ENCODE measurements around the gene FERMT1.

Gene FERMT1, protein sequence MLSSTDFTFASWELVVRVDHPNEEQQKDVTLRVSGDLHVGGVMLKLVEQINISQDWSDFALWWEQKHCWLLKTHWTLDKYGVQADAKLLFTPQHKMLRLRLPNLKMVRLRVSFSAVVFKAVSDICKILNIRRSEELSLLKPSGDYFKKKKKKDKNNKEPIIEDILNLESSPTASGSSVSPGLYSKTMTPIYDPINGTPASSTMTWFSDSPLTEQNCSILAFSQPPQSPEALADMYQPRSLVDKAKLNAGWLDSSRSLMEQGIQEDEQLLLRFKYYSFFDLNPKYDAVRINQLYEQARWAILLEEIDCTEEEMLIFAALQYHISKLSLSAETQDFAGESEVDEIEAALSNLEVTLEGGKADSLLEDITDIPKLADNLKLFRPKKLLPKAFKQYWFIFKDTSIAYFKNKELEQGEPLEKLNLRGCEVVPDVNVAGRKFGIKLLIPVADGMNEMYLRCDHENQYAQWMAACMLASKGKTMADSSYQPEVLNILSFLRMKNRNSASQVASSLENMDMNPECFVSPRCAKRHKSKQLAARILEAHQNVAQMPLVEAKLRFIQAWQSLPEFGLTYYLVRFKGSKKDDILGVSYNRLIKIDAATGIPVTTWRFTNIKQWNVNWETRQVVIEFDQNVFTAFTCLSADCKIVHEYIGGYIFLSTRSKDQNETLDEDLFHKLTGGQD

DNA sequence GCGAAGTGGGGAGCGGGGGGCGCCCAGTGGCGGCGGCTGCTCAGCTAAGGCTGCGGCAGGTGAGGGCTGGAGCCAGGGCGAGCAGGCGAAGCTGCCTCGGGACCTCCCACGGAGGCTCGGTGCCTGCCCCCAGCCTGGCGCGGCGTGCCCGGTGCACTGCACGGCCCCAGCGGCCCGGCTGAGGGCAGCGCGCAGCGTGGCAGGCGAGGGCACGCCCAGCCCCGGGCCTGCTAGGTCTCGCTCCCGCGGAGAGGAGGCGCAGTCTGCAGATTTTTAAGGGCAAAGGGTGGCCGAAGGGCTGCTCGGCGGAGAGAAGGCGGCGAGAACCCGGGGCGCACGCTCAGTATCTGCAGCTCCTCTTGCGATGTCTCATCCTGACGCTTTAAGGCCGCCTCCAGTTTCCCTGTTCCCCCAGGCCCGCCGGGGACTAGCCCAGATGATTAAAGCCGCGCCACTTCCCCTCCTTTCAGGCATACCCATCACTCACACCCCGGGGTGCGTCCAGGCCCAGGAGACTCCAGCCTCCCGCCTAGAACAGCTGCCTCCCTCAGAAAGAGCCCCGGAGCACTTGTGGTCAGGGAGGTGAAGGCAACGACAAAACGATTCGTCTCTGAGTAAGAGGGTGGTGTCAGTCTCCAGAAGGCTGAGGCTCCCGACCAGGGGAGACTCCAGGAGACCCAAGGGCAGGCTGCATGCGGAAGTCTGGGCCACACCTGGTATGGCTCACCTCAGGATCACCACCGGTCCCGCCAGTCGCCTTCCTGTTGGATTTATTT is at the start of gene FERMT1:
TSS of gene FERMT1 (minus strand) at position 158 of the 776 bp plus-strand sequence. CDS start 3,476 bp downstream, outside the sequence.
- DNase-seq, result peak; percentile 44

DNA sequence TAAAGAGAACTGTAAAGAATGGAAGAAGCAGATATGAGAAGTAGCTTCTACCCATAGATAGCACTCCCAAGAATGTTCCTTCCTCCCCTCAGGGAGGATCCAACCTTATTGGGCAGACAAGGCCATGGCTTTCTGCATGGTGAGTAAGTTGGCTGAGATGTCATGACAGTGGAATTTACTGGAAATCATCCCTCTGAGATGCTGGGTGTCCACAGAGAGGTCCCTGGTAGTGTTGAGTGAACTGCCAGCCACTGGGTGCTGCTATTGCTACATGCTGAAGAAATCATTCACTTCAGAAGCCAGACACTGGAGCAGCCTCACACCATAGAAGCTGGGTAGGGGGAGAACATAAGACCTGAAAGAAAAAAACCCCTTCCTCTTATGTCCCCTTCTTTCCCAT is 46.4 kb upstream of the FERMT1 start:
- DNase-seq, result no peak

GRCh38 chr20:6168204-6168603 is 45.4 kb upstream of the FERMT1 start:
- no peak for DNase-seq

- DNase-seq, result no peak
Measured at GRCh38 chr20:6165346-6165745, 42.5 kb upstream of the FERMT1 start.

DNA sequence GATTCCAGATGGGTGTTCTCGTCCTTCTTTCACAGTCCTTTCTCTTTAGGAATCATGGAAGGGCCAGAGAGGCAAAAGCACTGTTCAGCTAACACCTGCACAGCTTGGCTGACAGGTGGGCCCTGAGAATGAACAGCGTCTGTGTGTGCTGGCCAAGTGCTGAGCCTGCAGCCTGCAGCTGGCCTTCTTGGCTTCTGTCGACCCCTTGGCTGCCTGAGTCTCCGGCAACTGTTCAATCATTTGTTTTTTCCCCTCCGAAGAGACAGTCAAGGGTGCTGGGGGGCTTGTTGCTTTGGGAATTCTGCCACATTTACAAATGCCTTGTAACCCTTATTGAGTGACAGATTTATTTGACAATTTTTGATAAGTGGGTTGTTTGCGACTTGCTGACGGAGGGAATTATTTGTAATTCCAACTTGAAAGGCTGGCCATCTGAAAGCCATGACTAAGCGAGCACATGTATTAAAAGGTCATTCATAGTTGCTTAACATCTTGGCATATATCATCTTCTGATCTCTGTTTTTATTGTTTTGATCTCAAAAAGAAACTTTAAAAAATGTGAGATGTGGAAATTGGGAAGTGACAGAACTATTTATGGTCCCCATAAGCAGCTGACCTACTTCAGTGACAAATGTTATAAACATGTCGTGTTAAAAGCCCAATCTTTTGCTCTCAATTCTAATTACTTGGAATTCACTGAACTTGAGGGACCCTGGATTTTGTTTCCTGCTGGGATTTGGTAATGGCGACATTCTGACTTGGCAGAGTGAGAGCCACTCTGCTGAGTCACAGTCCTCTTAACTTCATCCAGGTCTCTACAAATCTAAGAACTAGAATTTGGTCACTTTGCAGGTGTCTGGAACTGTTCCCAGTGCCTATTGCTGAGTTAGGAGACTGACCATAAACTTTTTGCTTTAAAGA is 41.9 kb upstream of the FERMT1 start:
- DNase-seq, result no peak

DNA sequence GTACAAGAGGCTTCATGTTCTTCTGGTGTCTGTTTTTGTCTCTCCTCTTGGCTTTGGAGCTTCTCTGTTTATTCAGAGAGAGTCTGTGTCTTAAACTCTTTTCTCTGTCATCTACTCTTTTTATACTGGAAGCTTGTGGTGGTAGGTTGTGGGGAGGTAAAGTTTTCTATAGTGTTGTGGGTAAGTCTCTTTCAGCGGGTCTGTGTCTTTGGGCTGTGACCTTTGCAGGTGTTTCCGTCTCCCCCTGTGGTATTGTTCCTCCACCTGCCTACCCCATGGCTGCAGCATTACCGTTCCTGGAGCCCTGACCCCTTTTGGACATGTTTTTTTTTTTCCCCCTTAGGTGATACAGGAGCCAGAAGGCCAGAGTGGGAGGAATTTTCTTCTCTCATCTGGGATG is 37.9 kb upstream of the FERMT1 start:
- no peak for DNase-seq

DNA sequence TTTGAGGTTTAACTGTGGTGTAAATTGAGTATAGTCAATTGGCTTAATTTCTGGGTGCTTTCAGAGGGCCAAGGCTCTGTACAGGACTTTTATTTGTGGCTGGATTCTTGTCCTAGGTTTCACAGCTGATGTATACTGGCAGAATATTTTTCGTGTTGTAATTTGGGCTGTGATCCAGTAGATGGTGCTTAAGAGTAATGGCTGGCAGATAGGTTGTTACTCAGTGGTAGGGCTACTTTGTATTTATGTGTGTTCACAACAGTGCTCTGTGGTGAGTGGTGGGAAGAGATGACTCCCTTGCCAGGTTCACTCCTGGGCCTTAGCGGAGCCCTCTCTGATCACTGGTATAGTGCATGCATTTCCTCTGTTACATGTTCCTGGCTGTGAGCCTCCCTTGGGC is 34.5 kb upstream of the FERMT1 start:
- DNase-seq, result no peak

- DNase-seq, result no peak
Measured at GRCh38 chr20:6152777-6153176, 29.9 kb upstream of the FERMT1 start.

GRCh38 chr20:6148073-6148472 is 25.2 kb upstream of the FERMT1 start:
- DNase-seq, result no peak

DNA sequence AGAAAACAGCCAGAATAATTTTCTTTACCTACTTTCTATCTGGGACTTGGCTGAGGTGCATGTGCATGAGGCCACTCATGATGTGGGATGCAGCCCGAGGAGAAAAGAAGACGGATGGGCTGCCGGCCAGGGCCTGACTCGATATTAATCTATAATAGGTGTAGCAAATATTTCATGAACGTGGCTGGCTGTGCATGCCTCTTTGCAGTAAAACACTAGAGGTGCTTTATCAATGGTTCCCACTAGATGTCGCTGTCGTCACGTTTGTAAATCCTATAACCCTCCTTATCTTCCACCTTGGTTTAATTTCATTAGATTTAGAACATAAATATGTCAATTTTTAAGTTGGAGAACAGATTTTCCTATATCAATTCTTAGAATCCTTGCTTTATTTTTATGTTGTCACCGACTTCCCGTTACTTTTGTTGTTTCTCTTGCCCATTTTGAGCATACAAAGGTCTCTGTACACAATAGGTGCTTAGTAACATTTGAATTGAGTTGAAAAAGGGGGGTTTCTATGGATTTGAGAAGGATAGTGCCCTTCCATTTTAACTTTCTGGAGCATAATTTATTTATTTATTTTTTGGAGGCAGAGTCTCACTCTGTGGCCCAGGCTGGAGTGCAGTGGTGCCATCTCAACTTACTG is 19.6 kb upstream of the FERMT1 start:
- peak; percentile 48 for DNase-seq

GRCh38 chr20:6140947-6141346 is 18.1 kb upstream of the FERMT1 start:
- no peak for DNase-seq

DNA sequence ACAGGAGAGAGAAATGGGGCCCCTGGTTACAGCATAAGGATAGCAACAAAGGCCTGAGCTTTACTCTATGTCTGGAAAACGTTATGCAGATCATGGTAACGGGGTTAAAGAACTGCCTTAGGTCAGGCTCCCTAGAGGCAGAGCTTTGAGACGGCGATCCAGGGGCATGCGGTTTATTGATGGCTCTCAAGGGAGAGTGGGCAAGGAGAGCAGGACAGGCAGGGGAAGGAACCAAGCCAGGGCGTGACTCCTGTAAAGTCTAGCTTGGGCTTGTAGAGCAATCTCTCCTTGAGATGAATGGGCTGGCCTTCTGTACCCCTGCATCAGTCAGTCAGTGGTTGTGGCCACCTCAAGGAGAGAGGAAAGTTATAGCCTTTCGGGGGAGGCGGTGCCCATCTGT is 12.5 kb upstream of the FERMT1 start:
- DNase-seq, result no peak

GRCh38 chr20:6134592-6134991 is 11.8 kb upstream of the FERMT1 start:
- DNase-seq, result no peak

- no peak for DNase-seq
Measured at GRCh38 chr20:6130045-6130444, 7.2 kb upstream of the FERMT1 start.

DNA sequence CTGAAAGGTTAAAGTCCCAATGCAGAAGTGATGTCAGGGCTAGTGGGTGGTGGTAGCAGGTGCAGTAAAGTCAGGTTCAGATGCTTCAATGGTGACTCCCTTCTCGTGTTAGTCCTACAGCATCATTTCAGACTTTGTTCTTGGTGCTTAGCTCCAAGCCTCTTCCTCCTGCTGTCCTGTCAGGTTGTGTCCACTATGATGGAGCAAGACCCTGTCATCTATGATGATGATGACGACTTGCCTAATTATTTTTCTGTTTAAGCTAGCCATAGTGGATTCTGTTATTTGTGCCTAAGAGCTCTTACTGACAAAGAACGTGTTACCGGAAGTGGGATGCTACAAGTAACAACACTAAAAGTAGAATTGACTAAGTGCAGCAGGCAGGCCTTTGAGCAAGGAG is 5.0 kb upstream of the FERMT1 start:
- DNase-seq, result no peak

DNA sequence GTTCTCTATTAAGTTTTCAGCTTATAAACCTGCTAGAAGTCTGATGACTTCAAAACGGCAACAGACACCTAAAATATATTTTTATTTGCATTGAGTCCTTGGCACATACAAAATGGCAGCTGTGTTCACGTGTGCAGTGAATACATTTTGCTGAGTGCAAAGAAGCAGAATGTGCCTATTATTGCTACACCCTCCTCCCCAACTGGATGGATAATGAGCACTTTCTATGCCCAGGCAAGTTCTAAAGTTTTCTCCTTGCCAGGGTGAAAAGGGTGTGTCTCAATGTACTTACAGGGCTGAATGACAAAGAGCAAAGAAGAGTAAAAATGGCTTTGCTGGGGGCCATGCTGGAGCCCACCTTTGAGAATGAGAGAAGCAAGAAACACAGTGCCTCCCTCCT is 4.0 kb upstream of the FERMT1 start:
- DNase-seq, result no peak

DNA sequence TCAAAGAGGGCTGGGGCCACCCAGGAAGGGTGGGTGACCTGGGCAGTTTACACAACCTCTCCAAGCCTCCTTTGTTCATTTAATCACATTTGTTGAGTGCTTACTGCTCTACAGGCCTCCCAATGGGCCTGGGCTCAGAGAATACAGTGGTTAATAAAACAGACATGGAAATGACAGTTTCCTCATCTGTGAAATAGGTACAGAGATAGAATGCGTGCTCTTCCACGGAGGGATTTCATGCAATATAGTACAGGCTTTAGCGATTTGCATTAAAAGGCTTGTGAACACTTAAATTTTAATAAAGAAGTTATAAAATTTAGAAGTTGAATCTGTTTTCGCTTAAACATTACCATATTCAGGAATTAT is 802 bp upstream of the FERMT1 start:
- peak; percentile 47 for DNase-seq

- DNase-seq, result no peak
Measured at GRCh38 chr20:6122111-6122872, 538 bp downstream of the FERMT1 start.

DNA sequence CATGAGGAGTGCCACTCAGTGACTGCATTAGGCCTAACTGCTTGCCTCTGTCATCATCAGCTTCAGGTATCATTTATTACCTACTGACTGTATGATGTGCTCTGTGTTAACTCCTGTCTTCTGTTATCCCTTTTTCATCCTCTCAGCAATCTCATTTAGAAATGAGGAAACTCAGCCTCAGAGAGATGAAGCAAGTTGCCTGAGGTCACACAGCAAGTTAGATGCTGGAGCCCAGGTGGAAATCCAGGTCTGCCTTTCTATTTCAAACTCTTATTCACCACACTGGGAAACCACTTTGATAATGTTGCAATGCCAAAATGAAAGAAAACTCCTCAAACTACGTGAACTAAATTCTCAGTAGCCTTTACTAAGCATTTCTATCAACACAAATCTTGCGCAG is 1.3 kb downstream of the FERMT1 start:
- no peak for DNase-seq

GRCh38 chr20:6120491-6120988 is 2.3 kb downstream of the FERMT1 start:
- DNase-seq, result no peak

DNA sequence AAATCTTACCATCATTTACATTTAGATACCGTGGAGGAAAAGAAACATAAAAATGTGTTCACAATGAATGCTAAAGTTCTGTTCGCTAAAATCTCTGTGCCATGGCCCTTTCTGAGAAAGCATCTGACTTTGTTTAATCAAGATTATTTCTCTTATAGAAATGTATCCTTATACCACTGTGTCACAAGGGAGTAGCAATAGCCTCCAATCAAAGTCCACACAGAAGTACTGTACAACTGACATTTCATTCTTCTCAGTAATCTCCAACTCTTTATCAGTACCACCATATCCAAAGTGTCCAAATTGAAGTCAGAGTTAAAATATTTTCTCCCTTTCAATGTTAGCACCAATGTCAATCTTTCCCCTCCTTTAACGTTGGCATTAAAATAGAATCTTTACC is 6.1 kb downstream of the FERMT1 start:
- DNase-seq, result no peak

All from NCI-H2029 treated with DMSO at 0.1 percent for 48 hours (cell line).